GM21619 (cell line): ENCODE results near the gene CFAP221.

Experiments used
- ATAC-seq: cut with Tn5 transposase; IDR thresholded peaks from one replicate; pipeline ENCODE4 v1.9.1; 2021; ENCODE audit not compliant: unreplicated experiment

The CFAP221 gene

DNA sequence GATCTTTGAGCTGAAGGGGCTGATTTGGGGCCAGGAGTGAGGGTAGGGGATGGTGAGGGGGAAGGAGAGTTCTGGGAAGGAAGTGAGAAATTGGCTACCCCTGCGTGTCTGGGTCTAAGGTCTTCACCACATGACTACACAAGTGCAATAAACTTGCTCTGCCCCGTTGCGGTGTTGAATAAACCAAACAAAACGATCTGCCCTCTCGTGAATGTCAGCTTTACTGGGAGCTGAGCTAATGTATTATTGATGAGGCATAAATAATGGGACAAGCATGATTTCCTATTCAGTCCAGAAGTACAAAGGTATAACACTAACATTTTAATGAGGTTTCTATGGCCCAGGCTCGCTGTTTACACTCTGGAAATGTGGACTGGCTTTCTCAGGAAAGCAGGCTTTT, 8.0 kb upstream of the CFAP221 start:
- ATAC-seq = no peak

DNA sequence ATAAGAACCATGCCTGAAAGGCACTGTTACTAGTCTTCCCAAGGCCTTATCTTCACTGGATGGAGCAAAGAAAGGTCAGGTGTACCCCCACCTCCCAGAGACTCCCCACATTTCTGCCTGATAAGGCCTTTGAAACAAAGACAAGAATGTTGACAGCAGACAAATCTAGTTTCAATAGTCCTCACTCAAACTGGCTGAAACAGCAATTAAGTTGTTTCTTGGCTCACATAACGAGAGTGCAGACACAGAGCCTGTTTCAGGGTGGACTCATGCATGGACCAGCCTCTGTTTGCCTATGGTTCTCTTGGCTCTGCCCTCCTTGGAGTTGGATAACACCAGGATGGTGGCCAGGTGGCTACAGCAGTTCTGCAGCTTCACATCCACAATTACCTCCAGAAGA, 7.5 kb upstream of the CFAP221 start:
- ATAC-seq = no peak

DNA sequence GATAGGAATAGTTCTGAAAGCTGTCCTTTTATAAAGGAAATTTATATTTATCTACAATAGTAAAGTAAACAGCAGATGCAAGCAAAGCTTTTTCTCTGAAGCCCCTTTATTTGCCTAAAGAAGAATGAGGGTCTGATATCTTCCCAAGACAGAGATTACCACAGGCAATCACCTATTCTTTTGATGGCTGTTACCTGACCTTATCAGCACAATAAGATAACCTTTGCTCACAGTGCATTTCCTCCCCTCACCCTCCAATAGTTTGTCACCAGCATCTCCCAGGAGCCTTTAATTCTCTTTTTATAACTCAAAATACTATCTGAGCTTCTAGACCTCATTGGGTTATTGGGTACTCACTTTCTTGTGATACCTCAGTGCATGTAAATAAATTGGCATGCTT, 6.5 kb upstream of the CFAP221 start:
- ATAC-seq = no peak

- ATAC-seq = no peak
Measured at GRCh38 chr2:119541476-119541875, 2.8 kb upstream of the CFAP221 start.

- no peak for ATAC-seq
Measured at GRCh38 chr2:119544939-119545475, 758 bp downstream of the CFAP221 start.

DNA sequence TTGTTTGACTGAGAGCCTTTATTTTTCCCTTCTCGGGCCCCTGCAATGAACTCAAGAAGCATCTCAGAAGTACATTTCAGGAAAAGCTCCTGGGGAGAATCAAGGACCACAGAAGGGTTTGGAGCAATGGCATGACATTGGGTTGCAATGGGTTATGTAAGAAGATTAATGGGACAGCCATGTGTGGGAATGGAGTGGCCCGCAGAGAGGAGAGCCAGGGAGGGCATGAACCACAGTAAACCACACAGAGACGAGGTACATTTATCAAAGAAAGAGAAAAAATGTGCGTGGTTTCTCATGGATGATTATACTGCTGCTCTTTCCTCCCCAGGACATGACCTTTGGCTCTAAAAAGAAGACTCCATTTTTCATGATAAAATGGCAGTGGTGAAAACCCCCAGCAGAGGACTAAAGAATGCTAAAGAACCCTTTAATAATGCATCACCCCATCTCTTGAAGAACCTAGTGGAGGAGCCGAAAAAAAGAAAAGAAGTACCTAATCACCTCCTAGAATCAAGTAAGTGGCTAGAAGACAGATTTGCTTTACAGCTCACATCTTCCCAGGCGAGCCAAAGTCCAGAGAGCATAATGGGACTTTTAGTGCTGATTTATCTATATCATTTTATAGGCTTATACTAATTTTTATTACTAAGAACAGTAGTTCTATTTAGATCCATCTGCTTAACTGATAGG, 1.7 kb downstream of the CFAP221 start:
- ATAC-seq = no peak

DNA sequence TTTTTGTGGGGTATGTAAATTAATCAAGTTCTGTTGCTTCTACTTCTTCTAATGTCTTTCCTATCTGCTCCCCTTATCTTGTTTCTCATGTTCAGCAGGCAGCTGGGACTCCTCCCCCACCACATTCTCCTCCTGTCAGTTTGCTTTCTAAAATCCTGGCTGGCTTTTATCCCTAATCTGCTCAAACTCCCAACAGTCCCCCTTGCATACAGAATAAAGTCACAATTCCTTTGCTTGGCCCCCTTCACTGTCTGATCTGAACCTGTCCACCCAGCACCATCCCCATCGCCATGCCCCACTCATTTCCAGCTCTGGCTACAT, 2.2 kb downstream of the CFAP221 start:
- no peak for ATAC-seq

DNA sequence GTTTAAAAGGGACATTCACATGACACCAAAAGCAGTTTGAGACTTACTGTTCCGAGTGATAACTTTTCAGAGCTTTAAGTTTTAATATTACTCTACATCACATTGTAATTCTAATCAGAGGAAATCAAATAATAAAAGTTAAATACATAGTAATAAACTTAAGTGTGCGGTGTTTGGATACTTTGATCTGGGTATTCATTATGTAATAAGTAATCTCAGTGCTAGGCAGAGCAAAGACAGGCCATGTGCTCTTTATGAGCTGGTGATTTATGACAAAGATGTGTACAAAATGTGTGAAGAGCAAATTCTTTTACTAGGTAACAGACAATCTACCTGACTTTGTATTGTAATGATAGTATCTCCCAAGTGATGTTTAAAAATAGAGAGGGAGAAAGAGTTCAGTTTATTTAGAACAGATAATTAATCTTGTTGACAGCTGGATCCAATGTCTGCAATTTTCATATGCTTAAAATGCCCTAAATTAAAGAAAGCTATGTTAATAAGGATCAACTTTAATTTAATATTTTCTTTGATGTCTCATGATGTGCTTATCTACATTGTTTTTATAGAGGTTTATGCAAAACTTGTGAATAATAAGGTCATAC, 4.4 kb downstream of the CFAP221 start:
- no peak for ATAC-seq

- ATAC-seq = no peak
Measured at GRCh38 chr2:119549241-119549640, 5.0 kb downstream of the CFAP221 start.

DNA sequence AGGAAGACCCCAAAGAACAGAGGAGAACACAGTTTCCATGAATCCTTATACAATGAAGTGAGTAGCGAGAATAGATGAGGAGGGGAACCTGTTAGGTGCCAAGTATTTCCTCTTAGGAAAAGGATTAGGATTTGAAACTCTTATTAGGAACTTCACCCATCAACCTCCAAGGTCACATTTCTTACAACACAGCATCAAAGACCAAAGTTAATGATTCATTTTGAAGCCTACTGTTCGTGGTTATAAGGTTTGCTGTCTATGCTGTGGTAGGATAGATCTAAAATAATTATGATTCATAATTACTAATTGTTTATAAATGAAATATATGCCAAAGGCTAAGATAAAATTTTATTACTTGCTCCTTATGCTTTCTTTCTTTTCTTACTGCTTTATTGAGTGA, 6.1 kb downstream of the CFAP221 start:
- no peak for ATAC-seq

DNA sequence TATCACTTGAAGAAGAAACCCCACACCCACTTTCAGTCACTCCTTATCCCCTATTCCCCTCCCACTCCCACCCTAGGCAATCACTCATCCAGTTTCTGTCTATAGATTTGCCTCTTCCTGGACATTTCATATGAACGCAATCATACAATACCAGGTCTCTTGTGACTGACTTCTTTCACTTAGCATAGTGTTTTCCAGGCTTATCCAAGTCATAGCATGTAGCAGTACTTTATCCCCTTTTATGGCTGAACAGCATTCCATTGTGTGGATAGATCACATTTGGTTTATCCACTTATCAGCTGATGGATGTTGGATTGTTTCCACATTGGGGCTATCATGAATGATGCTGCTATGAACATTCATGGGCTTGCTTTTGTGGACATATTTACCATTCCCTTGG, 6.6 kb downstream of the CFAP221 start:
- no peak for ATAC-seq

DNA sequence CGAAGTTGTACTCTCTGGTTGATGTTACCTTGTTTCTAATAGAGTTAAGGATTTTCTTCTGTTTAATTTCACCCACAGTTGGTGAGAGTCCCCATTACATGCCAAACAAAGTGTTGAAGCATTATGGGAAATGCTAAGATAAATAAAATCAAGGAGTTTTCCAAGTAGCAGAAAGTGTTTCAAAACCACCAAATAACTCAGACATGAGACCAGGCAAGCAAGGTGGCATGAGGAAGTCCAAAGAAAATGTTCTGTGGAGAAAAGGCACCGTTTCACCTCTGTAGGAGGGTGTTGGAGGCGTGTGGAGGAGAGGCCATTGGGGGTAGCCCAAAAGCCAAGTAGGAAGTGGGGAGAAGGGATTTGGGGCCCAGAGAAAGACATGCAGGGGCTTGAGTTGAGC, 8.7 kb downstream of the CFAP221 start:
- ATAC-seq = no peak

- ATAC-seq = no peak
Measured at GRCh38 chr2:119553687-119554344, 9.6 kb downstream of the CFAP221 start.

GRCh38 chr2:119565481-119565880, 21.2 kb downstream of the CFAP221 start:
- no peak for ATAC-seq

- no peak for ATAC-seq
Measured at GRCh38 chr2:119567292-119567691, 23.0 kb downstream of the CFAP221 start.

- peak; percentile 96 for ATAC-seq
Measured at GRCh38 chr2:119574108-119574815, 30.0 kb downstream of the CFAP221 start.

DNA sequence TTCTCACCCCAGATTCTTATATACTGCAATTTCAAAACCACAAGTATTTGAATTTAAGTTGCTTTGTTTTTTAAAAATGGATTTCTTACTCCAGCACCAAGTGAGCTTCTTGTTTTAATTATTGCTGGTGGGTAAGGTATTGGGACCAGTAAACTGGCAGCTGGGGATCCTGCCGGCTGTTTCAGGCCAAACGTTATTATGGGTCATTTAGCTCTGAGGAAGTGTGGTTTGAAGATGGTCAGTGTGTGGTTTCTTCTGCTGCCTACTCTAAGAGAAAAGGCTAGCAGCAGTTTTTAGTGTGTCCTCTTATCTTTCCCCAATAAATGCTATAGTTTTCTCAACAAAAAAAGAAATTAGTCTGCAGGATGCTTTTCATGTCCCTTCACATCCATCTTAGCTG, 30.6 kb downstream of the CFAP221 start:
- no peak for ATAC-seq

GRCh38 chr2:119575439-119575838, 31.2 kb downstream of the CFAP221 start:
- ATAC-seq = no peak

DNA sequence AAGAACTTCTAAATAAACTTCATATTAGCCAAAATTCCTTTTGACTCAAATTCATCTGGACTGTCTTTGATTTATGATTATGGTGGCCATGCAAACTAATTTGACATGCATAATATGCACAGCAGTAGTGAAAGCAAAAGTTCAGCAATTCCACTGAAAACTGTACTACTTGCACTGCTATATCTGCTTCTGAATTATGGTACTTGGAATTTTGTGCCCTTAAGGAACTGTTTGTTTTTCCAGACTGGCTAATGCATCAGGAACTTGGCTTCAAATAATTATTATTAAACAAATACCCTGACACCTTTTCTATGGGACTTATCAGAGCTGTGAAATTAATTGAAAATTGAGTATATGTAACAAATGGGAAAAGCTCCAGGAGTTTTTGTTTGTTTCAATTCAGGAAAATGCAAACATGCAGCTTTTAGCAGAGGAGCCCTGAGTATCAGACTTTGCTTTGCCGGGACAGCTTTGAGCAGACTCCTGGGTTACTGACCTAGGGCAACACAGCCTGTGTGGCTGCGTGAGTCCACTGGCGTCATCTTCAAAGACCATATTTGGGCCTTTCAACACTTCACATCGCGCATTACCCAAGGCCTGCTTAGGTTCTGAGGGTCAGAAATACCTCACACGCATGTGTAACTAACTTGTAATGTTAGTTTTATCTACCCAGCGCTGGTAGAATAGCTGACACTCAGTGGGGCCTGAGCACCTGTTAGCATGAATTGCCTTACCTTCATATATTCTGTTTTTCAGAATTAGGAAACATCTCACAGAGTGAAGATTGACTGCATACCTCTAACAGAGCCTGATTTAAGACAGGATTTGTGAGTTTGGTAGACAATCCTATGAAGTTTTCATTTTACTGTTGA, 35.4 kb downstream of the CFAP221 start:
- ATAC-seq = no peak

GRCh38 chr2:119580550-119581072, 36.4 kb downstream of the CFAP221 start:
- no peak for ATAC-seq

DNA sequence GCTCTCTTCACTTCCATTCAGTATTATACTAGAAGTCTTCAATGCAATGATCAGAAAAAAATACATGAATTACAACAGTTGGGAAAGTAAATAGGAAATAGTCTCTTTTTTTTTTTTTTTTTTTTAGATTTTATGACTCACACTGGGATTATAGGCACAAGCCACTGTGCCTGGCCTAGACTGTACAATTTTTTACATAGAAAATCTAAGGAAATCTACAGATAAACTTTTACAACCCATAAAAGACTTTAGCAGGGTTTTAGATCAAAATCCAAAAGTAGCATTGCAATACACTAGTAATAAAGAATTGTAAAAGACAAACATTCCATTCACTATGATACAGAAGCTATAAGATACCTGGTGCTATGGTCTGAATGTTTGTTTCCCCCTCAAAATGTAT, 39.0 kb downstream of the CFAP221 start:
- no peak for ATAC-seq
